ENCODE data around the gene MED26.

DNA sequence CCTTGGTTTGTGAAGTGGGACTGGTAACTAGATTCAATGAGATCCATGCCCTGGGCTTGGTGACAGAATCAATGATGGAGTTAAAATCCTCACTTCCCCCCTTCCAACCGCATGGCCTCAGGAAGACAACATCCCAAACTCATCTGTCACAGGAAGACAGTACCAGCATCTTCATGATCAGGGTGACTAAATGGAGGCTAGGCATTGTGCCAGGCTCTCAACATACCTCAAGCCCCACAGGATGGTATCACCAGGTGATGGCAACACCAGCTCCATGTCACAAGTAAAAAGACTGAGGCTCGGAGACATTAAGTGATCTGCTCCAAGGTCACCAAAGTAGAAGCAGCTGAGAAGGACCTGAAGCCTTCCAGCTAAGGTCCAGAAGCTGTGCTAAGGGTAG is 14.2 kb downstream of the MED26 start:
- TF ChIP-seq, protein P1, sequence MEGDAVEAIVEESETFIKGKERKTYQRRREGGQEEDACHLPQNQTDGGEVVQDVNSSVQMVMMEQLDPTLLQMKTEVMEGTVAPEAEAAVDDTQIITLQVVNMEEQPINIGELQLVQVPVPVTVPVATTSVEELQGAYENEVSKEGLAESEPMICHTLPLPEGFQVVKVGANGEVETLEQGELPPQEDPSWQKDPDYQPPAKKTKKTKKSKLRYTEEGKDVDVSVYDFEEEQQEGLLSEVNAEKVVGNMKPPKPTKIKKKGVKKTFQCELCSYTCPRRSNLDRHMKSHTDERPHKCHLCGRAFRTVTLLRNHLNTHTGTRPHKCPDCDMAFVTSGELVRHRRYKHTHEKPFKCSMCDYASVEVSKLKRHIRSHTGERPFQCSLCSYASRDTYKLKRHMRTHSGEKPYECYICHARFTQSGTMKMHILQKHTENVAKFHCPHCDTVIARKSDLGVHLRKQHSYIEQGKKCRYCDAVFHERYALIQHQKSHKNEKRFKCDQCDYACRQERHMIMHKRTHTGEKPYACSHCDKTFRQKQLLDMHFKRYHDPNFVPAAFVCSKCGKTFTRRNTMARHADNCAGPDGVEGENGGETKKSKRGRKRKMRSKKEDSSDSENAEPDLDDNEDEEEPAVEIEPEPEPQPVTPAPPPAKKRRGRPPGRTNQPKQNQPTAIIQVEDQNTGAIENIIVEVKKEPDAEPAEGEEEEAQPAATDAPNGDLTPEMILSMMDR (IDR thresholded peaks at IDR 0.05), result no peak
- no peak for TF ChIP-seq POLR2AphosphoS5 (IDR thresholded peaks at IDR 0.05)
